ENCODE data around the gene SERPINA6. TPM values are rescaled to one million over a fixed set of nuclear protein-coding genes. Genes with fewer than 3 reads are reported as not detected.

The SERPINA6 gene
- total and polyA plus RNA-seq, 7 donors: not detected

DNA sequence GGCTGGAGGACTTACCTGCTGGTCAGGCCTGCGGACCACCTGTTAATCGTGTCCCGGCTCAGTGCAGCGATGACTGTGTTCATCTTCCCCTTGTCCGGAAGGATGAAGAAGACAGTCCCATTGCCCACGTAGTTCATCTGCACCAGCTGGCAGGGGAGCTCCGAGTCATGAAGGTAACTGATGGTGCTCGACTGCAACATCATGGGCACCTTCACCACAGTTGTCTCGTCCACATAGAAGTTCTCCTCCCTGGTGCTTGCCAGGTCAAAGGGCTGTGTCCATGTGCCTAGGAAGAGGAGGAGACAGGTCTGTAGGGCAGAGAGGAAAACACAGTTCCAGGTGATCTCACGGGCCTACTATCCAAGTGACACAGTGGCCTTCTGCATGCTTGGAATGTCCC is 13.4 kb downstream of the SERPINA6 start:
- no peaks in the 10 kb centered on the region for H3K36me3 ChIP-seq (ENCODE audit: insufficient read depth in 1 of 2, low read depth in 1 of 2)
- TF ChIP-seq, protein P1, sequence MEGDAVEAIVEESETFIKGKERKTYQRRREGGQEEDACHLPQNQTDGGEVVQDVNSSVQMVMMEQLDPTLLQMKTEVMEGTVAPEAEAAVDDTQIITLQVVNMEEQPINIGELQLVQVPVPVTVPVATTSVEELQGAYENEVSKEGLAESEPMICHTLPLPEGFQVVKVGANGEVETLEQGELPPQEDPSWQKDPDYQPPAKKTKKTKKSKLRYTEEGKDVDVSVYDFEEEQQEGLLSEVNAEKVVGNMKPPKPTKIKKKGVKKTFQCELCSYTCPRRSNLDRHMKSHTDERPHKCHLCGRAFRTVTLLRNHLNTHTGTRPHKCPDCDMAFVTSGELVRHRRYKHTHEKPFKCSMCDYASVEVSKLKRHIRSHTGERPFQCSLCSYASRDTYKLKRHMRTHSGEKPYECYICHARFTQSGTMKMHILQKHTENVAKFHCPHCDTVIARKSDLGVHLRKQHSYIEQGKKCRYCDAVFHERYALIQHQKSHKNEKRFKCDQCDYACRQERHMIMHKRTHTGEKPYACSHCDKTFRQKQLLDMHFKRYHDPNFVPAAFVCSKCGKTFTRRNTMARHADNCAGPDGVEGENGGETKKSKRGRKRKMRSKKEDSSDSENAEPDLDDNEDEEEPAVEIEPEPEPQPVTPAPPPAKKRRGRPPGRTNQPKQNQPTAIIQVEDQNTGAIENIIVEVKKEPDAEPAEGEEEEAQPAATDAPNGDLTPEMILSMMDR (IDR thresholded peaks at IDR 0.05): no peak
- no peaks in the 10 kb centered on the region for H3K4me1 ChIP-seq
- H3K27ac ChIP-seq: no peak overlapping the region
- peaks cover 0 to 2% (median 0%) of the 10 kb centered on the region in 3 donors for H3K27me3 ChIP-seq (ENCODE audit: insufficient read depth in 3 of 3, low read length in 2 of 3)
- 82 to 90% (median 84%) methylated on average over 10 of the region's 10 CpGs for WGBS, 3 donors
- intact Hi-C loops (cut with DNase I): no loop called here
- H3K9me3 ChIP-seq: no peaks in the 10 kb centered on the region
- ATAC-seq (no peak), DNase-seq (no peak)
- no peak overlapping the region for H3K4me3 ChIP-seq

DNA sequence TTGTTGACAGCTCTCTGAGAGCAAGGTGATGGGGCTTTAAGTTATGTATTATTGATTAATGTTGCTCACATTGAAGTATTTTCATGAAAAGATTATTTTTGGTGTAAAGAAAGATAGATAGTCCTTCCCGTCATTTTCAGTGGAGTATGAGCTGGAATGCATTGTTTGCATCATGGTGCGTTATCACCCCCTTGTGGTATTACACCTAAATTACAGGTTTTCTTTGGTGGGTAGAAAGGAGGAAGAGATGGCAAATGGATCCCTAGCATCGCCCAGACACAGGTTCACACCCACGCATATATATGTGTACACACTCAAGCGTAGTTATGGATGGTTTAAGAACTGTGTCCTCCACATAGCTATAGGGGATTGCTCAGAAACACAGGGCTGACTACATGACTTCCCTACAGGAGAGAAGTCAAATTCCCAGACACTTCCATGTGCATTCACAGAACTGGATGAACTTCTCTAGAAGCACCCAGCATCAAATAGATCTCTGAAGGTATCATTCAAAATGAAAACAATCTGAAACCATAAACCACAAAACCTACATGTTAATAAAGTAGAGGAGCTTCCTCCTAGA is 15.6 kb downstream of the SERPINA6 start:
- Histone ChIP-seq H3K27me3 (ENCODE audit: insufficient read depth in 3 of 3, low read length in 2 of 3) (peaks cover 0 to 2% (median 0%) of the 10 kb centered on the region in 3 donors), H3K9me3 (no peaks in the 10 kb centered on the region), H3K27ac (no peak overlapping the region), H3K4me3 (no peak overlapping the region), H3K4me1 (no peaks in the 10 kb centered on the region), H3K36me3 (ENCODE audit: insufficient read depth in 1 of 2, low read depth in 1 of 2) (no peaks in the 10 kb centered on the region)
- ATAC-seq (no peak), DNase-seq (no peak)
- intact Hi-C loops (cut with DNase I): no loop called here
- 43 to 65% (median 54%) methylated on average over 5 of the region's 5 CpGs for WGBS, 3 donors
- TF ChIP-seq, protein P1 (IDR thresholded peaks at IDR 0.05): no peak

DNA sequence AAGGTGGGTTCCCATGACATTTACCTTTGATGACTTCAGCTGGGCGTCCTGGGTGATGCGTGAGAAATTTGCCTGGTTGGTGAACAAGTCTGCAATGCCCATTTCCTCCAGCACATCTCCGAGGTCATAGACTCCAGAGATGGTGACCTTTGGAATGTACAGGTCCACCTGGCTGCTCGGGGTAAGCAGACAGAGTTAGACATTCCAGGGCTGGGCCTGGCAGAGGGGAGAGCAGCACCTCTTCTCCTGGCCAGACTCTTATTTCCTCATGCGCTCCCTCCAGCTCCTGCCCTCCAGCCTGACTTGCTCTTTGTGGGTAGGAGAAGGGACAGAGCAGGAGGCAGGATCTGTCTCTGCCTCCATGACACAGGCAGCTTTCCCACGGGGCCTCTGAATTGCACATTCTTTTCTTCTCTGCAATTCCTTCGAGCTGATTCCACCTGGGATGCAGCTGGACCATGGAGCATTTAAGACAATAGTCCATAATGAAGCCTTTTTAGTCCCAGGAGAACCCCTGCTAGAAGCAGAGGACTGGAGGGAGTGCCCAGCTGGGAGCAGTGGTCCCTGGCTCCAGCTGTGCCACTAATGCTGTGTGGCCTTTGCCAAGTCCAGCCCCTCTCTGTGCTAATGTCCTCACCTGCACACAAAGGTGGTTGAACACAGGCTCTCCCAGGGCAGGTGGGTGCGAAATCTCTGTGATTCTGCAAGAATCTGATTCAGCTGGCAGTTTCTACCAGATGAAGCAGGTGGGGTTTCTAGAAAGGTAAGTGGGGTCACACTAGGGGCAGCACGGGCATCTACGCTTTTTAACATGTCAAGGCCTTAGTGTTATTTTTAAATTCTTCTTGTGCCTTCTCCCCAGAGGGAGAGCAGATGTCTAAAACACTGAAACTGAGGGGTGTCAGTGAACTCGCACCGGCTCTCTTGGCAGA is 16.8 kb downstream of the SERPINA6 start:
- DNase-seq (no peak), ATAC-seq (no peak)
- Histone ChIP-seq H3K4me1 (no peaks in the 10 kb centered on the region), H3K36me3 (ENCODE audit: insufficient read depth in 1 of 2, low read depth in 1 of 2) (no peaks in the 10 kb centered on the region), H3K4me3 (no peak overlapping the region), H3K9me3 (no peaks in the 10 kb centered on the region), H3K27me3 (ENCODE audit: insufficient read depth in 3 of 3, low read length in 2 of 3) (peaks cover 0 to 2% (median 0%) of the 10 kb centered on the region in 3 donors), H3K27ac (no peak overlapping the region)
- intact Hi-C loops (cut with DNase I): no loop called here
- WGBS, 3 donors: 54 to 63% (median 60%) methylated on average over 12 of the region's 12 CpGs
- TF ChIP-seq, protein P1 (IDR thresholded peaks at IDR 0.05): no peak

DNA sequence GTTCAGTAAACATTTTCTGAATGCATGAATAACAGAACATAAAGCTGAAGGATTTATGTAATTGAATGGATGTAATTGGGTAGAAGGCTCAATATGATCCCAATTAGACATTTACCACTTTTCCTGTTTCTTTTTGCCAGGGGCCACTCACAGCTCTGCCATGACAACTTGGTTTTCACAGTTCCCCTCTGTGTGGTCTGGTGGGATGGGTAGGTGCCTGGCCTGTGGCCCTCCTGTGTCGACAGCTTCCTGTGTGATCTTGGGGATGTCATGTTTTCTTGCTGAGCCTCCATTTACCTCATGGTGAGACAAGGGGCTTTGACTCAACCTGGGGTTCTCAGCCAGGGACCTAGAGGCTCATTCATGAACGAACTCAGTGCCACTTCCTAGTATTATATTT is 17.5 kb downstream of the SERPINA6 start:
- Histone ChIP-seq H3K36me3 (ENCODE audit: insufficient read depth in 1 of 2, low read depth in 1 of 2) (no peaks in the 10 kb centered on the region), H3K27ac (no peak overlapping the region), H3K9me3 (no peaks in the 10 kb centered on the region), H3K4me1 (no peaks in the 10 kb centered on the region), H3K27me3 (ENCODE audit: insufficient read depth in 3 of 3, low read length in 2 of 3) (peaks cover 0 to 2% (median 0%) of the 10 kb centered on the region in 3 donors), H3K4me3 (no peak overlapping the region)
- intact Hi-C loops (cut with DNase I): no loop called here
- TF ChIP-seq, protein P1 (IDR thresholded peaks at IDR 0.05): no peak
- ATAC-seq: no peak
- WGBS, 3 donors: 73 to 80% (median 78%) methylated on average over 2 of the region's 2 CpGs
- DNase-seq: no peak
